DOHH2 (cell line): ENCODE results near the gene JUP.

Experiments
- H3F3A ChIP-seq: fragments of 200-600 bp; sonication (generic), shearing (Covaris generic); 2 replicates; pipeline ENCODE4 v1.6.0; 2016; ENCODE audit warnings: antibody characterized with exemption, mild to moderate bottlenecking; ENCODE audit not compliant: control insufficient read depth, insufficient read depth
- H3K27ac ChIP-seq: fragments of 200-600 bp; sonication (generic); 2 replicates; pipeline ENCODE4 v1.5.1; 2014; ENCODE audit warnings: low read depth, mild to moderate bottlenecking, low read length, moderate library complexity
- H3K27me3 ChIP-seq: fragments of 200-600 bp; sonication (generic); 2 replicates; pipeline ENCODE4 v1.6.1; 2014; ENCODE audit warnings: mild to moderate bottlenecking, low read length, mixed read lengths; ENCODE audit not compliant: control insufficient read depth
- H3K36me3 ChIP-seq: fragments of 200-600 bp; sonication (generic); 2 replicates; pipeline ENCODE4 v1.6.1; 2014; ENCODE audit warnings: mild to moderate bottlenecking, low read length, moderate library complexity, mixed read lengths; ENCODE audit not compliant: control insufficient read depth
- H3K4me1 ChIP-seq: fragments of 200-600 bp; sonication (generic); 2 replicates; pipeline ENCODE4 v1.6.1; 2014; ENCODE audit warnings: mild to moderate bottlenecking, low read length, mixed read lengths; ENCODE audit not compliant: control insufficient read depth
- H3K4me2 ChIP-seq: fragments of 200-600 bp; sonication (generic); 2 replicates; pipeline ENCODE4 v1.6.0; 2014; ENCODE audit warnings: mild to moderate bottlenecking, low read length, moderate library complexity
- H3K4me3 ChIP-seq: fragments of 200-600 bp; sonication (generic); 2 replicates; pipeline ENCODE4 v1.5.1; 2014; ENCODE audit warnings: mild to moderate bottlenecking, low read length, mixed read lengths
- H3K79me2 ChIP-seq: fragments of 200-600 bp; sonication (generic); 2 replicates; pipeline ENCODE4 v1.6.1; 2014; ENCODE audit warnings: mild to moderate bottlenecking, low read length, mixed read lengths; ENCODE audit not compliant: control insufficient read depth
- H3K9me2 ChIP-seq: fragments of 200-600 bp; sonication (generic); replicated peaks from 2 replicates; pipeline ENCODE4 v1.6.1; 2014; ENCODE audit warnings: mild to moderate bottlenecking, low read length, mixed read lengths; ENCODE audit not compliant: control insufficient read depth
- H3K9me3 ChIP-seq: fragments of 200-600 bp; sonication (generic); 2 replicates; pipeline ENCODE4 v1.6.1; 2014; ENCODE audit warnings: antibody characterized with exemption, low read length, mixed read lengths; ENCODE audit not compliant: control insufficient read depth, insufficient read depth
- H4K20me1 ChIP-seq: fragments of 200-600 bp; sonication (generic); 2 replicates; pipeline ENCODE4 v1.6.0; 2014; ENCODE audit warnings: low read depth, mild to moderate bottlenecking, antibody characterized with exemption, low read length, moderate library complexity; ENCODE audit not compliant: control insufficient read depth, insufficient read depth
- EZH2phosphoT487 ChIP-seq: fragments of 200-600 bp; sonication (generic); IDR thresholded peaks from 2 replicates; pipeline ENCODE4 v1.6.1; 2017; ENCODE audit warnings: borderline replicate concordance, mild to moderate bottlenecking, antibody characterized with exemption, low read length, moderate library complexity, mixed read lengths
- TF ChIP-seq, protein P1 (sequence below): fragments of 200-600 bp; sonication (generic); IDR thresholded peaks from one replicate; pipeline ENCODE4 v1.5.1; 2014; ENCODE audit warnings: antibody characterized with exemption, mild to moderate bottlenecking, low read depth, low read length; ENCODE audit not compliant: poor library complexity, severe bottlenecking

The JUP gene

DNA sequence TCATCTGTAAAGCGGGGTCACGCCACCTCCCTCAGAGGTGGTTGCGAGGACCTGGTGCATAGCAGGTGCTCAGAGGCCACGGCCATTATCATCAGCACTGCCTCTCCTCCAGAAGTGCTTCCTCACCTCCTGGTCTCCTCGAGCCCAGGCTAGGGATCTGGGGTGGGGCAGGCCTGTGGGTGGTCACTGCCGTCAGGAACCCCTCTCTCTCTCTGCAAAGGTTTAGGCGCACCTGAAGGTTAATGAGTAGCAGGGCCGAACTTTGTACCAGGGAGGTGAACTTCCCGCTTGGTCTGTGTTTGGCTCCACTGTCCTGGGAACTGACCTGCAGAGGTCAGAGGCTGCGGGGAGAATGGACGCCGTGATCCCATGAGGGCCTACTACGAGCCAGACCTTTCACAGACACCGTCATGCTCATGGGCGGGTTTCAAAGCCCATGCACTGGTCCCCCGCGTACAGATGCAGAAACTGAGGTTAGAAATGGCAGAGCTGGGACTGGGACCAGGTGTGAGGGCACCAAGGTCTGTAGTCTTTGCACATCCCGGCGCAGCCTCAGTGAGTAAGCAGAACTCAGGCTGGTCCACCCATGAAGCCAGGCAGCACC, 13.8 kb downstream of the JUP start:
- H3K27me3 ChIP-seq = peaks cover 10% of the 10 kb centered on the region
- no peaks in the 10 kb centered on the region for H4K20me1 ChIP-seq
- H3K27ac ChIP-seq = no peak overlapping the region
- H3K9me3 ChIP-seq = no peaks in the 10 kb centered on the region
- TF ChIP-seq, protein P1, sequence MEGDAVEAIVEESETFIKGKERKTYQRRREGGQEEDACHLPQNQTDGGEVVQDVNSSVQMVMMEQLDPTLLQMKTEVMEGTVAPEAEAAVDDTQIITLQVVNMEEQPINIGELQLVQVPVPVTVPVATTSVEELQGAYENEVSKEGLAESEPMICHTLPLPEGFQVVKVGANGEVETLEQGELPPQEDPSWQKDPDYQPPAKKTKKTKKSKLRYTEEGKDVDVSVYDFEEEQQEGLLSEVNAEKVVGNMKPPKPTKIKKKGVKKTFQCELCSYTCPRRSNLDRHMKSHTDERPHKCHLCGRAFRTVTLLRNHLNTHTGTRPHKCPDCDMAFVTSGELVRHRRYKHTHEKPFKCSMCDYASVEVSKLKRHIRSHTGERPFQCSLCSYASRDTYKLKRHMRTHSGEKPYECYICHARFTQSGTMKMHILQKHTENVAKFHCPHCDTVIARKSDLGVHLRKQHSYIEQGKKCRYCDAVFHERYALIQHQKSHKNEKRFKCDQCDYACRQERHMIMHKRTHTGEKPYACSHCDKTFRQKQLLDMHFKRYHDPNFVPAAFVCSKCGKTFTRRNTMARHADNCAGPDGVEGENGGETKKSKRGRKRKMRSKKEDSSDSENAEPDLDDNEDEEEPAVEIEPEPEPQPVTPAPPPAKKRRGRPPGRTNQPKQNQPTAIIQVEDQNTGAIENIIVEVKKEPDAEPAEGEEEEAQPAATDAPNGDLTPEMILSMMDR = no peak
- no peak for TF ChIP-seq EZH2phosphoT487
- no peaks in the 10 kb centered on the region for H3K36me3 ChIP-seq
- H3K9me2 ChIP-seq = no peaks in the 10 kb centered on the region
- no peak overlapping the region for H3K4me3 ChIP-seq
- peaks cover 13% of the 10 kb centered on the region for H3K4me1 ChIP-seq
- H3F3A ChIP-seq = no peaks in the 10 kb centered on the region
- no peak overlapping the region for H3K4me2 ChIP-seq
- H3K79me2 ChIP-seq = no peaks in the 10 kb centered on the region

DNA sequence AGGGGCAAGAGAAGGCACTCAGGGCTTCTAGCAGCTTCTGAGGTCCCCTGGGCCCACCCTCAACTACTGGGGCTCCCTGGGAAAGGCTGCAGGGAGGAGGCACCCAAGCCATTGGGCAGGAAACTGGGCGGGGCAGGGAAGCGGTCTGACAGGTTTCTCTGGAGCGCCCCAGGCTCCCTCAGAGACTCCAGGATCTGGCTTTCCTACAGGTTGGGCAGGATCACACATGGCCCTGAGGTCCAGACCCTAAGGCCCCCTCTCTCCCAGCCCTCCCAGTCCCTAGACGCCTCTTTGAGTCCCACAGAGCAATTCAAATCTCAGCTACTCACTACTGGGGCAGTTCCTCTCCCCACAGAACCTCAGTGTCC, 14.3 kb downstream of the JUP start:
- no peak overlapping the region for H3K27ac ChIP-seq
- H3K4me1 ChIP-seq = peaks cover 13% of the 10 kb centered on the region
- peaks cover 10% of the 10 kb centered on the region for H3K27me3 ChIP-seq
- no peaks in the 10 kb centered on the region for H4K20me1 ChIP-seq
- H3F3A ChIP-seq = no peaks in the 10 kb centered on the region
- H3K79me2 ChIP-seq = no peaks in the 10 kb centered on the region
- H3K4me2 ChIP-seq = peak overlapping the region; percentile 61
- TF ChIP-seq EZH2phosphoT487 = no peak
- TF ChIP-seq, protein P1 = no peak
- H3K4me3 ChIP-seq = peak overlapping the region; percentile 56
- H3K36me3 ChIP-seq = no peaks in the 10 kb centered on the region
- H3K9me3 ChIP-seq = no peaks in the 10 kb centered on the region
- no peaks in the 10 kb centered on the region for H3K9me2 ChIP-seq

DNA sequence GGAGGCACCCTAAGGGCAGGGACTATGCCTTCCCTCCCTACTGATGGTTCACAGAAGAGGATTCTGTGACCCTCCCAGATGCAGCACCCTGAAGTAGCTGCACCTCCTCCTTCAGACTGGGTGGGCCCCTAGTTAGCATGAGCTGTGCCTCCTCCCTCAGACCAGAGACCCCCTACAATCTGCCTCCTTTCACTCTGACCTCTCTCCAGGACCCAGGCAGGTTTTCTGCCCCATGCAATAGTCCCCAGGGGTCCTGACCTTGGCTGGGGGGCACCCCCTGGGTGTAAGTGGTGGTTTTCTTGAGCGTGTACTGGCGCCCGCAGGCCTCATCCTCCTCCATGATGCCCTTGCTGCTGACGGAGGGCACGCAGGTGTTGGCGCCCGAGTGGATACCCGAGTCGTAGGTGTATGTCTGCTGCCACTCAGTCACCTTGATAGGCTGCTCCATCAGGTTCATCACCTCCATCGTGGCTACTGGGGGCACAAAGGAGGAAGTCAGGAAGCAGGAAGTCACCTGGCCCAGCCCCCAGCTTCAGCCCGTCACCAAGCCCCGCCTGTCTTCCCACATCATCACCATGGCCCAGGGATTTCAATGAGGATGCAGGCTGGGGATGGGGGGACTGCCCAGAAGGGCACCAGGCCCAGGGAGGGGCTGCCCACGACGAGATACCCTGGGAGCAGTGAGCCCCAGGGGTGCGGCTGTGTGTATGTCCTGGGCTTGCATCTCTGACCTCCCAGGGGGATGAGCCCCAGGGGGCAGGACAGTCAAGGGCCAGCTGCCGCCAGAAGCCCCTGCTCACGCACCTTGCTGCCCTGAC, 14.9 kb downstream of the JUP start:
- H3K4me3 ChIP-seq = peak overlapping the region; percentile 56
- no peak overlapping the region for H3K27ac ChIP-seq
- H3K9me3 ChIP-seq = no peaks in the 10 kb centered on the region
- H3K9me2 ChIP-seq = no peaks in the 10 kb centered on the region
- H3K36me3 ChIP-seq = no peaks in the 10 kb centered on the region
- H4K20me1 ChIP-seq = no peaks in the 10 kb centered on the region
- TF ChIP-seq, protein P1 = no peak
- no peak for TF ChIP-seq EZH2phosphoT487
- H3K4me1 ChIP-seq = peaks cover 13% of the 10 kb centered on the region
- H3F3A ChIP-seq = no peaks in the 10 kb centered on the region
- H3K79me2 ChIP-seq = no peaks in the 10 kb centered on the region
- peak overlapping the region; percentile 61 for H3K4me2 ChIP-seq
- peaks cover 10% of the 10 kb centered on the region for H3K27me3 ChIP-seq
